ENCODE data around the gene COBL.

COBL gene

DNA sequence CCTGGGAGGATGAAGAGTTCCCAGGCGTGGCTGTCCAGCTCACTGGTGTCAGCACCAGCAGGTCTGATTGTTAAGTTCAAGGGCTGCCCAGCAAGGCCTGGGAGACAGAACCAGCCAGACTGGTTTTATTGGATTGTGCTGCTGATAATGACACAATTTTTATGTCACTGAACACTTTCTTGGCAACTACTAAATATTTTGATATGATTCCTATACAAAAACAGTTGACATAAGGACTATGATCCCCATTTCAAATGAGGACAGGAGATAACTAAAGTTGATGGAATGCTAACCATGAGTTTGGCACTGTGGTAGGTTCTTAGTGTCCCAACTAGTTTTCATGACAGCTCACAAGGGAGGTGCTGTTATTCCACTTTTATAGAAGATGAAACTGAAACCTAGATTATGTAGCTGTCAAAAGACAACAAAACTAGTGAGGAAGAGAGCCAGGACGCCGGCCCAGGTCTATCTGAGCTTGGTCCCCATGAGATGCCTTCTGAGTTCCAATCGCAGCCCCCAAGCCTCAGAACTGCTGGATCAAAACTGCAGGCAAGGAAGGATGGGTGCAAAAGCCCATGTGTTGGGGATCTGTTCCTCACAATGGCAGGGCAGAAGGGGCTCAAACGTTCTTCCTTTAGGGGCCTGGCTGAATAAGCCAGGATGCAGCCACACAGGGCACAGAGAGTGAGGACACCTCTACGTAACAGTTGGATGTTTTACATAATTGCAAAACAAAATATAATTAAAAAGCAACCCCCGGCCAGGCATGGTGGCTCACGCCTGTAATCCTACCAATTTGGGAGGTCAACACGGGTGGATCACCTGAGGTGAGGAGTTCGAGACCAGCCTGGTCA lies 52.8 kb downstream of the COBL start:
- TF ChIP-seq, protein P1, sequence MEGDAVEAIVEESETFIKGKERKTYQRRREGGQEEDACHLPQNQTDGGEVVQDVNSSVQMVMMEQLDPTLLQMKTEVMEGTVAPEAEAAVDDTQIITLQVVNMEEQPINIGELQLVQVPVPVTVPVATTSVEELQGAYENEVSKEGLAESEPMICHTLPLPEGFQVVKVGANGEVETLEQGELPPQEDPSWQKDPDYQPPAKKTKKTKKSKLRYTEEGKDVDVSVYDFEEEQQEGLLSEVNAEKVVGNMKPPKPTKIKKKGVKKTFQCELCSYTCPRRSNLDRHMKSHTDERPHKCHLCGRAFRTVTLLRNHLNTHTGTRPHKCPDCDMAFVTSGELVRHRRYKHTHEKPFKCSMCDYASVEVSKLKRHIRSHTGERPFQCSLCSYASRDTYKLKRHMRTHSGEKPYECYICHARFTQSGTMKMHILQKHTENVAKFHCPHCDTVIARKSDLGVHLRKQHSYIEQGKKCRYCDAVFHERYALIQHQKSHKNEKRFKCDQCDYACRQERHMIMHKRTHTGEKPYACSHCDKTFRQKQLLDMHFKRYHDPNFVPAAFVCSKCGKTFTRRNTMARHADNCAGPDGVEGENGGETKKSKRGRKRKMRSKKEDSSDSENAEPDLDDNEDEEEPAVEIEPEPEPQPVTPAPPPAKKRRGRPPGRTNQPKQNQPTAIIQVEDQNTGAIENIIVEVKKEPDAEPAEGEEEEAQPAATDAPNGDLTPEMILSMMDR (IDR thresholded peaks at IDR 0.05; ENCODE audit: low read depth, low read length) = no peak
- no peak overlapping the region for H3K4me3 ChIP-seq (ENCODE audit: low read depth, low read length)
- DNase-seq (ENCODE audit: low read depth, low spot score) = no peak
- in situ Hi-C loops (cut with HindIII; ENCODE audit: low sequenced_read_pairs) = no loop called here

DNA sequence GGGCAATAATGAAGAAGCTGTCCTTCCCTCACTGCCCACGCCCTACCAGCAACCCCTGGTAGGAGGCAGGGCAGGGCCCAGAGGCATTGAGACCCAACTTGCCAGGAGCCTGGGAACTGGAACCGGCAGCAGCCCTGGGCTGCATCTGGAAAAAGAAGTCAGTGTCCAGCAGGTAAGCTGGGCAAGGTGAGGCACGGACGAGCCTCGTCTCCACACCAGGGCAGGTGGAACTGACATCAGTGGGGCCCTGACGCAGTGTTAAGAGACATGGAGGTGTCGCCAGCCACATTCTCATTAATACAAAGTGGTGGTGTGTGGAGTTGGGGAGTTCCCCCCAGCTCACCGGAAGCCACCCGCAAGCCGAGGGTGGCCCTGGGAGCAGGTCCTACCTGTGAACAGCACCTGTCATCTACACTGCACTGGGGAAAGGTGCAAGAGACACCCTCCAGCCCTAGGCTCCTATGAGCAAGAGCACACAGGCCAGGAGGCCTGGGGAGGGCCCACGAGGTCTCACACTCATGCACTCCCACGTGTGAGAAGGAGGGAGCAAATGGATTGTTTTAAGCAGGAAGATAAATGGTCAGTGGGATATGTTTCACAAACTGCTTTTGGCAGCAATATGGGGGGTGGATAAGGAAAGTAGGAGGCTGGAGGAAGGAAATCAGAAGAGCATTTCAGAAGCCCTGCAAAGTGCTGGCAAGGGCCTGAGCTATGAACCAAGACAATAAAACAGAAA lies 53.6 kb downstream of the COBL start:
- no peak overlapping the region for H3K4me3 ChIP-seq (ENCODE audit: low read depth, low read length)
- no peak for DNase-seq (ENCODE audit: low read depth, low spot score)
- in situ Hi-C loops (cut with HindIII; ENCODE audit: low sequenced_read_pairs) = no loop called here
- TF ChIP-seq, protein P1 (IDR thresholded peaks at IDR 0.05; ENCODE audit: low read depth, low read length) = no peak

DNA sequence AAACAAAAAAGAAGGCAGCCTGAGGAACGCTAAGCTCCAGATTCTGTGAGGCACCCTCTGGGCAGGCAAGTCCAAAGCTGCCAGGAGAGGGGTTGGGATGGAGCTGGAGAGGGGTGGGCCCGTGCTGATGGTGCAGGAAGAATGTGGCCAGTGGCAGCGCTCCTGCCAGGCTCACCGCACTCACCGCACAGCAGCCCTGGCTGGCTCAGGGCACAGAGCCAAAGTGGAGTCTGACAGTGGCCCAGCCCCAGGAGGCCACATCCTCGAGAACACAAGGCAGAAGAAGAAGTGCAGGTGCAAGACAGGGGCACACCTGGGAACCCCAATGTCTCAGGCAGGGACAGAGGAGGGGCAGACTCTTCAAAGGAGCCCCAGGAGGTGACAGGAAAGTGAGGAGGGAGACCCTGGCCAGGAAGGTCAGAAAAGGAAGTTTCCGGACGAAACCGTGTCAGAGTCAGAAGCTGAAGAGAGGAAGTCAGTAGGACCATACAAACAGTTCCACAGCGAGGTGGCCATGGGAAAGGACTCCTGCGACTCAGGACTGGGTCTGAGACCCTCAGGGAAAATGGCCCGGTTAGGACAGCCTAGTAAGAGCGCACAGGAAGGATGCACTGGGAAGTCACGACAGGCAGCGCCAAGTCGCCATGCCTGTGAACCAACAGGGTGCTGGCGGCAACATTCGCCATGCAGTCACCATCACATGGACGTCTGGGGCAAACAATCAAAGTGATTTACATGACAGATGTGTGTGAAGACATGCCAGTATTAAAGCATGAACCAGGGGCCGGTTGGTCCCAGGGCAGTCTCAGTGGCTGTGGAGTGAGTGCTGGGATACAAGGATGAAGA lies 54.4 kb downstream of the COBL start:
- TF ChIP-seq, protein P1 (IDR thresholded peaks at IDR 0.05; ENCODE audit: low read depth, low read length) = no peak
- in situ Hi-C loops (cut with HindIII; ENCODE audit: low sequenced_read_pairs) = no loop called here
- no peak overlapping the region for H3K4me3 ChIP-seq (ENCODE audit: low read depth, low read length)
- no peak for DNase-seq (ENCODE audit: low read depth, low spot score)

DNA sequence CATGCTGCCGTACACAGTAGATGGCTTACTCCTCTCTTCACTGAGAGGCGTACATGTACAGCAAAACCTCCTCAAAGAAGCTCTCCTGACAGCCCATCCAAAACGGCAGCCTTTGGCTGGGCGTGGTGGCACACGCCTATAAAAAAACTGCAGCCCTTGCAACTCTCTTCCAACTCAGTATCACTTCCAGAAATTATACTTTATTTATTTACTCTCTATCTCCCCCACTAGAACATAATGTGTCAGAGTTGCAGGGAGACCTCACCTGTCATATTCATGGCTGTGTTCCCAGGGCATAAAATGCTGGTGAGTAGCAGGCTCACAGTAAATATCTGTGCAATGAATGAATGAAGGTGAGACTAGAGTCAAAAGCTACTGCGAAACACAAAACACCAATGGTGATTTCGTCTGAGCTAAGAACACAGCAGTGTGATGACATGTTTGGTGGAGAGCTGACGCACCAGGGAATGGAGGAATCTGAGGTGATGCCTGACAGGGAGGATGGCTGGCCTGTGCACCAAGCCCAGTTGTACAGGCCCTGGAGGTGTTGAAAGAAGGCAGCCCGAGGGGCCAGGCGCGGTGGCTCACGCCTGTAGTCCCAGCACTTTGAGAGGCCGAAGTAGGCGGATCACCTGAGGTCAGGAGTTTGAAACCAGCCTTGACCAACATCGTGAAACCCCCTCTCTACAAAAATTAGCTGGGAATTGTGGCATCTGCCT lies 55.3 kb downstream of the COBL start:
- no peak for DNase-seq (ENCODE audit: low read depth, low spot score)
- TF ChIP-seq, protein P1 (IDR thresholded peaks at IDR 0.05; ENCODE audit: low read depth, low read length) = no peak
- no peak overlapping the region for H3K4me3 ChIP-seq (ENCODE audit: low read depth, low read length)
- in situ Hi-C loops (cut with HindIII; ENCODE audit: low sequenced_read_pairs) = no loop called here

DNA sequence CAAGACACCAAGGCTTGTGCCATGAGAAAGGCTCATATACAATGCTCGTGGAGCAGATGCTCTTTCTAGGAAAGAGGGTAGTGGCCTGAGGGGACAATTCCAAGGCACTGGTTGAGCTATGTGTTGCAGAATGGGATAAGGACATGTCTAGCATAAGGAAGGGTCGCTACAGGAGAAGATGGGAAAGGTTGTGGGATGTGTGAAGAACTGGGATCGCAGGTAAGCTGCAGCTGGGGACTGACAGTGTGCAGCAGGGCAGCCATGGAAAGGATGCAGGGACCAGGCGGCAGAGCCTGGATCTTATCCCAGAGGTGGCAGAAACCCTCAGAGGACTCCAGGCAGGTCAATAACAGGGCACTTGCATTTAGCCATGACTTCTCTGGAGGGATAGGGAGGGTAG lies 56.1 kb downstream of the COBL start:
- no peak overlapping the region for H3K4me3 ChIP-seq (ENCODE audit: low read depth, low read length)
- in situ Hi-C loops (cut with HindIII; ENCODE audit: low sequenced_read_pairs) = no loop called here
- TF ChIP-seq, protein P1 (IDR thresholded peaks at IDR 0.05; ENCODE audit: low read depth, low read length) = no peak
- DNase-seq (ENCODE audit: low read depth, low spot score) = no peak

DNA sequence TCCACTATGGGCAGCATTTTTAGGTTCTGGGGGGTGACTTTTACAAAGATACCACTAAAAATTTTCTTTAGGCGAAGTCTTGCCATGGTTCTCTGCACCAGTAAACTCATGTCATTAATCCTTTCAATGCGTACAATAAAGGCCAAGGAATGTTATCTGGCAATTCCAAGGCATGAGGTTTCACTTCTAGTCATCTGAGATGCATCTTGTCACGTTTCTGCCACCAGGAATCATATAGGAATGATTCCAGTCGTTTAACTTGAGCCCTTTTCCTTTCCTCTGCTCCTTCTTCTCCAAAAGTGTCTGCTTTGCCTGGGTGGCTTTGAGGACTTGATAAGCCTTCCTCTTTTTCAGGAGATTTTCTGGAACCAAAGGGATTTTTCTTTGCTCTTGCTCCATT lies 56.8 kb downstream of the COBL start:
- in situ Hi-C loops (cut with HindIII; ENCODE audit: low sequenced_read_pairs) = no loop called here
- TF ChIP-seq, protein P1 (IDR thresholded peaks at IDR 0.05; ENCODE audit: low read depth, low read length) = no peak
- no peak overlapping the region for H3K4me3 ChIP-seq (ENCODE audit: low read depth, low read length)
- no peak for DNase-seq (ENCODE audit: low read depth, low spot score)
